ENCODE measurements around the gene P2RX2.

P2RX2 gene

DNA sequence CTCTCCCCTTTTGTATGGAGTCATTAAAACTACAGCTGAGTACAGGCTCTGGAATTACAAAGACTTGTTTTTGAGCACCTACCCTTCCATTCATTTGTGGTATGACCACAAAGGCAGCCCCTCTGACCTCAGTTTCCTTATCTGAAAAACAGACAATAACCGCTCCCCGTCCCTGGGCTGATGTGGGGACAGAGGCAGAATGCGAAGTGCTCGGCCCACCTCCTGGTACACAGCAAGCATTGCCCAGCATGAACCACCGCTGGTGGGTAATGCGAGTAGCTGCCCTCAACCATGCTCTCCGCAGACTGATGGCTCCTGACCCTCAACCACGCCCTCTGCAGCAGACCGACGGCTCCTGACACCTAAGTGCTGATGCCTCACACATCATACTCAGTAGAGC lies 22.4 kb downstream of the P2RX2 start:
- no peak for DNase-seq

DNA sequence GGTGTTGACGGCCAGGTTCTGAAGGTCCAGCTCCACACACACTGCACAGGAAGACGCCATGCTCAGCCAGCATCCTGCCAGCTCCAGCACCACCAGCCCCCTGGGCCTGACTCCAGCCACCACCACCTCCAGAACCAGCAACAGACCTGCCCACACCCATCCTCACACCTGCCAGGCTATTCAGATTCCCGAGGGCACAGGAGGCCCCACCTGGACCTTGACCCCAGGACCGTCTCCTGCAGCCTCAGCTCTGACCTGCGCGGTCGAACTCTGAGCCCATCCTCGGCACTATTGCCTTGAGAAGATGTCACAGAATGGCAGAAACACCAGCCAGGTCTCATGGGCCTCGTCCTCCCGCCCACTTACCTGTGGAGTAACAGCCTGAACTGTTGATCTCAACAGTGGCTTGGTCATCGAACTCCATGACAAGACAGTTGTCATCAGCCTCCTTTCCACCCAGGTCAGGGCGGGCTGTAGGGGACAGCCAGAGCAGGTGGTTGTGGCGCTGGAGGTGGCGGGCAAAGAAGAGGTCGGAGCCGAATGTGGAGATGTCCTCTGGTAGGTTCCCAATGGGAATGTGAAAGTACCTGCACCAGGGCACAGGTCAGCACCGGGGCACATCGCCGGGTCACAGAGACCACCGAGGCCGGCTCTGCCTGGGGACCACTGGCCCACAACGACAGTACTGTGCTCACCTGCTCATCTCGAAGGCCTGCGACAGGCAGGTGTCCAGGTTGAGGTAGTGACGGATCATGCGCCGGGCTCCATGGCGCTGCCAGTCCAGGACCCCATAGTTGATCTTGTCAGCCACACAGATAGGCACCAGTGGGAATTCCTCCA lies 23.5 kb downstream of the P2RX2 start:
- DNase-seq, result no peak

DNA sequence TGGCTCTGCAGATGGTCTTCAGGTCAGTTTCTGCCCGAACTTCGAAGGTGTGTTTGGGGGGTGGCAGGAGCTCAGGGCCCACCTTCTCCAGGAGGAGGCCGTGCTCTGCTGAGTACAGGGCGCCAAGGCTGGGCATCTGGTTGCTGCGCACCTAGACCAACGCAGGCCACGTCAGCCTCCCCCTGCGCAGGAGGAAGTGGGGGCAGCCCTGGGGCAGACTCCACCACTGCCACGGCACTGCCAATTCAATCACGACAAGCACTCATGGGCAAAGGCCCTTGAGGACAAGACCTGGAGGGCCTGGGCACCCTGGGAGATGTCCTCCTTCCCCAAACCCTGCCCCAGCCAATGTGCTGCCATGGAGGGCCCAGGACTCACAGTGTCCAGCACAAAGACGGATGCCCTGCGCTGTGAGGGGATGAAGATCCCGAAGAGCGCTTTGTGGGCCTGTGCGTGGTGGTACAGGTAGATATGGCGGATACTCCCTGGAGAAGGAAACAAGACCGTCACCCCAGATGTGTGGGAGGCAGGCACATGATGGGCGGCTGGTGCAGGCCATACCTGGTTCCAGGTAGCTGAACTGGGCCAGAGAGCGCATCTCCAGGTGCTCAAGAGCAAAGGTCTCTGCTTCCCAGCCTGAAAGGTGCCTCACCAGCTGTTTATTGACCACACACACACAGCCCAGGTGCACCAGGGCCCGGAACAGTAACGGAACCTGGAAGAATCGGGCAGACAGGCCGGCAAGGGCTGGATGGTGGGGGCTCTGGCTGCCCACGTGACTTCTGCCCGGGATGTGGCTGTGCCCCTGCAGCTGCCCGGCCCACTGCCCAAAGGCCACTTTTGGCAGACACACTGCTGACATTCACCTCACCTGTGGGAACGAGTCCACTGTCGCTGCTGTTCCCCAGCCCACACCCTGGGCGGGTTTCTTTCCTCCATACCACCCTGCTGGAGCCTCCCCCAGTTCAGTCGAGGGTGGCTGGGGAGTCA lies 24.6 kb downstream of the P2RX2 start:
- no peak for DNase-seq

DNA sequence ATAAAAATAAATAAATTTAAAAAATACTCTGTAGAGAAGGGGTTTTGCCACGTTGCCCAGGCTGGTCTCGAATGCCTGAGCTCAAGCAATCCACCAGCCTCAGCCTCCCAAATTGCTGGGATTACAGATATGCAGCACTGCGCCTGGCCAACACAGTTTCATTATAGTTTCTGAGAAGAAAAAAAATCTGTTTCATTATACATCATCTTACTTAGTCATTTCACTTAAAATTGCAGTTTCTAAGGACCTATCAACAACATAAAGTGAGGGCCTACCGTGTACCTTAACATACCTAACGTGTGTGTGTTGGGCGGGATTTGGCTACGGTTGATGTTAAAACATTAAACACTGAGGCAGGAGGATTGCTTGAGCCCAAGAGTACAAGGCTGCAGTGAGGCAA lies 28.3 kb downstream of the P2RX2 start:
- DNase-seq, result no peak

DNA sequence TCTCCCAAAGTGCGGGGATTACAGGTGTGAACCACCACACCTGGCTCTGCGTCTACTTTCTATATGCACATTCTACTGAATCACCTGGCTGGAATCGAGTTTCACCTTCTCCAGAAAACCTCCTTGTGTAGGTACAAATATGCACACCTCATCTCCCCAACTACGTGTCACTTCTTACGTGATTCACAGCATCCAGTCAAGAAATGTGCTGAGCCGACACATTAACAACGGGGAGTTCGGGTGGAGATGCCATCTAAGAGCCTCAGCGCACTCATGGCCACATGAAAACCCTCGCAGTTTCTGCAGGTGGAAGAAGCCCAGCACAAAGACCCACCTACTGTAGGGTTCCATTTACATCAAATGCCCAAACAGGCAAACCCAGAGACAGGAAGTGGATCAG lies 29.3 kb downstream of the P2RX2 start:
- no peak for DNase-seq

DNA sequence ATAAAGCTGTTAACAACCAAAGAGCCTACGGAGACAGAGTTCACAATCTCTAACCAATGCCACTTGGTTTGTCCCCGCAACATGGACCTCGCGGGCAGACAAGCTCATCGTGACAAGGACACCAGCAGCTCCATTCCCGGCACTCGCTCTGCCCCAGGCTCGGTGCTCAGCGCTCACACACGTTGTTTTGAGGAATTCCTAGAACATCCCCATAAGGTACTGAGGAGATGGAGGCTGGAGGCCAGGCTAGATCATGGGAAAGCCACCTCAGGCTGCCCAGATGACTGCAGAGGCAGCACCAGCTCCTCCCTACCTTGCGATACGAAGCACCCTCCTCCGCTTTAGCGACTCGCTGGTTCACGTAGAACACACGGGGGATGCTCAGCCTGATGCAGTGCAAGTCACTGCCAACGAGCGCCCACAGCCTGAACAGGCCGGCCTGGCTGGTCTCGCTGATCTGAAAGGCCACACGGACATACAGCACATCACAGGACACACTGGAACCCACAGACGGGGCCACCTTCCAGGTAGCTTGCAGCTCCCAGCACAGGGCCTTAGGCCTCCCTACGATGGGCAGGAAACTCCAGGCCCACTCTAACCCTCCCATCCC lies 30.1 kb downstream of the P2RX2 start:
- DNase-seq, result no peak

DNA sequence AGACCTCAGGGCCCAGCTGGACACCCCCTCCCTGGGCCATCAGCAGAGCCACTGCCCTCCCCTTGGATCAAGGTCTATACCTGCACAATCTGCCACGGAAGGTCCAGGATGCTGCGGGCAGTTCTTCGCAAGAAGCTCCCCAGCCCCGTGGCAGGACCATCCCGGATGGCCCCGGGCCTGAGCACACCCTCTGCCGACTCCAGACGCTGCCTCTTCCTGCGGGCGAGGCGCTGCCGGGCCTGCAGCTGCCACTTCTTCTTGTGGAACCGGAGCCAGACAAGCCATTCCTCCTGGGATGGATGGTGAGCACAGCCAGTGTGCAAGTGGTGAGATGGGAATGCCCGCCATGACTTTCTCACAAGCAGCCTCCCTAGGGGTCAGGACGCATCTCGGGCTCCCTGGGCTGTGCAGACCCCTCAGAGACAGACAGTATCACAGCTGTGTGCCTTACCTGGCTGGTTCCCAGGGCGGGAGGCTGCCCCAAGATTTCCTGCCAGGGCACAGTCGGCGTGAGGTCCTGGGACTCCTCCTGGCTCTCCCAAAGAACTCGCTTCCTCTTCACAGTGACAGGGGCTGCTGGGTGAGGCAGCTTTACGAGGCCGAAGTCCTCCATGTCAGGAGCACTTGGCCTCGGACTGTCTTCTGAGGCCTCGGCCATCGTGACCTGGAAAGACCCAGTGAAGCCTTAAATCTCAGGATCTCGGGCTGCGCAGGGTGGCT lies 30.8 kb downstream of the P2RX2 start:
- DNase-seq, result no peak

DNA sequence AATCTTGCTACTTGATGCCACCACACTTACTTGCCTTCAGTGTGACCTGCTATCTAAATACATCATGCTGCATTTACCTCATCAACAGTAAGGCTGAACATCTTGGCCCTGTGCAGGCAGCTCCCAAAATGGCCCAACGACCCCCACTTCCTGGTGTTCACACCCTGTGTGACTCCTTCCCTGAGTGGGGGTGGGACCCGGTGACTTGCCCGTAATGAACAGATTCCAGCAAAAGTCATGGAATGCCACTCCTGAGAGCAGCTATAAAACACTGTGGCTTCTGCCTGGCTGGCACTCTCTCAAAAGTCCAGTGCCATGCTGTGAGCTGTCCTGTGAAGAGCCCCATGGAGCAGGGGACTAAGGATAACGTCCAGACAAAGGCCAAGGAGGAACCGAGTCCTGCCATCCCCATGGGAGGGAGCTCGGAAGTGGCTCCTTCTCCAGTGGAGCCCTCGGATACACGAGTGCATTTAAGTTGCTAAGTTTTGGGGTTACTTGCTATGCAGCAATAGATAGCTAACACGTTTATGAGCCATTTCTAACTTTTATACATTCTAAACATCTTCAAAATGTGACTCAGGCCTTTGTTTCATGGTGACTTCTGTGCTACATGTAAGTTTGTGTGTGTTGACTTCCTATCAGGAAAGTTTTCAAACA lies 33.0 kb downstream of the P2RX2 start:
- peak in 1 of 2 experiments; percentile 99 for DNase-seq

DNA sequence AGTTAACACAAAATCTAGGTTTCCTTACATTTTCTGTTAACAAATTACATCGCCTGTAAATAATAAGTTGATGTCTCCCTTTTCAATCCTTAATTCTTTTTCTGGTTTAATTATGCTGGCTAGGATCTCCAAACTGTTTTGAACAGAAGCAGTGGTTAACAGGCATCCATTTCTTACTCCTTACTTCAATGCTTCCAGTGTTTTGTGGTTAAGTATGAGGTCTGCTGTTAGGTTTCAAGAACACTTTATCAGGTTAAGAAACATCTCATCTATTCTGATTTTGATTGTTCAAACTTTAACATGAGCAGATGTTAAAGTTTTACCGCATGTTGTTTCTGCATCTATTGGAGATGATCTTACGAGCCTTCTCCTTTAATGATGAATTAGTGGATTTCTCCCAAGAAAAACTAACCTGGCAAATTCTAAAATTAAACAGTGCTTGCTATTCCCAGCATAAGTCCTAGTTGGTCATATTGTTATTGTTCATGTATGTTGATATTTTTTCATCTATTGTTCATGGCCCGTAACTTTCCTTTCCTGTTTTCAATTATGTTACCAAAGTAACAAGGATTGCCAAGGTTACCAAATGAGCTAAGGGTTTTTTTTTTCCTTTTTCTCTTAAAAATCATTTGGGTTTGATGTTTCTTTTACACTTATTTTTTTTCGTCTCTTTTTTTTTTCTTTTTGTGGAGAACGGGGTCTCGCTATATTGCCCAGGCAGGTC lies 35.2 kb downstream of the P2RX2 start:
- no peak for DNase-seq

DNA sequence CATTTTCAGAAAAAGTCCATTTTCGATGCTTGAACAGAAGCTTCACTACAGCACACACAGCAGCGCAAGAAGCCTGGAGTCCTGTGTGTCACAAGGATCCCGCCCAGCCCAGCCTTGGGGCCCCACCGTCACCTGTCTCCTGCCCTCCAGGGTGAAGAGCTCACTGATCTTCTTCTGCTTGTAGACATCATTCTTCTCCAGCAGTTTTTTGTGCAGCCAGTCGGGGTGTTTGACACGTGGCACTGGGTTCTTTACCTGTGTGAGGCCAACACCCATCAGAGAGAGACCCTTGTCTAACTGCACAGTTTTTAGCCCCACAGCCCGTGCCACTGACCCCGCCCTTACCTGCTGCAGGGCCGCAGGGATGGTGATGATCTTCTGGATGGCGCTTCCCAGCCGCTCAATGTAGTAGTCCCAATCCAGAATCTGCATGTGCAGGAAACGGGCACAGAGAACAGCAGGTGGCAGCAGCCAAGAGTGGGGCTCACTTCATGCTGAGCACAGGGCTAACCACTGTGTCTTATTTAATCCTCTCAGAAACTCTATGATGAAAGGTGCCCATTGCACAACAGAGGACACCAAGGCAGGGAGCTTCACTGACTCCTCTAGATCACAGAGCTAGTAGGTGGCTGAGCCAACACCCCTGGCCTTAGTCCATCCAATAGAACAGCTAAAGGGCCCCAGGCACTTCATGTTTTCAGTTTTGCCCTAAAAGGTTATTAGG lies 38.6 kb downstream of the P2RX2 start:
- no peak for DNase-seq

DNA sequence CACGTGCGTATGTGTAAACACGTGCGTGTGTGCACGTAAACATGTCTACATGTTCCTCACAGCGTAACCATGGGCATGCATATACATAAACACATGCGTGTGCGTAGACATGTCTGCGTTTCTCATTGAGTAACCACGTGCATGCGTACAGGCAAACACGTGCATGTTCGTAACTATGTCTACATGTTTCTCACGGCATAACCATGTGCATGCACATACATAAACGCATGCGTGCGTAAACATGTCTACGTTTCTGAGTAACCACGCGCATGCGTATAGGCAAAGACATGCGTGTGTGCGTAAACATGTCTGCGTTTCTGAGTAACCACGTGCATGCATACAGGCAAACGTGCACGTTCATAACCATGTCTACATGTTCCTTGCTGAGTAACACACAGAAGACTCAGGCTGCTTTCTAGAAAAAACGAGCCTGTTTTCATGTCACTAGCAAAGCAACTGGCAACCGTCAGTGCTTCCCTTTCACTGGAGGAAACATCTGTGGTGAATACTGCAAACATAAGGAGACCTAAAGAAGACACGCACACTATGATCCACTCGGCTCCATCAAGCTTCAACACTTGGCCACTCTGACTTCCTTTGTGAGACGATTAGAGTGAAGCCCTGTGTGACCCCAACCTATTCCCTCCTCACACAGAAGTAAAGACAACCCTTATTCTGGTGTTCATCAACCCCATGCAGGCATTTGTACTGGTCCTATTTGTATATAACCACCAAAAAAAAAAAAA lies 39.7 kb downstream of the P2RX2 start:
- no peak for DNase-seq

DNA sequence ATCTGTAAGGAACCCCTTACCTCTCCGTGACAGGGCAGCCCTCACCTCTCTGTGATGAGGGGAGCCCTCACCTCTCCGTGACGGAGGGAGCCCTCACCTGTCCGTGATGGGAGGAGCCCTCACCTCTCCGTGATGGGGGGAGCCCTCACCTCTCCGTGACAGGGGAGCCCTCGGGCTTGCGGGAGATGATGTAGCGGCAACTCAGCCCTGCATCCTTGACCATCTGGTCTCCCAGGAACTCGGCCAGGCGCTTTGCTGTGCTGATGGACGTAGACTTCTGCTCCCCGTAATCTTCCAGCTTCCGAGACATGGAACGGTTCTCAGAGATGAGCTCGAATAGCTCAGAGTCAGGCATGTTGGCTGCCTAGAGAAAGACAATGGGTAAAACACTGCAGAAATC lies 40.6 kb downstream of the P2RX2 start:
- no peak for DNase-seq

DNA sequence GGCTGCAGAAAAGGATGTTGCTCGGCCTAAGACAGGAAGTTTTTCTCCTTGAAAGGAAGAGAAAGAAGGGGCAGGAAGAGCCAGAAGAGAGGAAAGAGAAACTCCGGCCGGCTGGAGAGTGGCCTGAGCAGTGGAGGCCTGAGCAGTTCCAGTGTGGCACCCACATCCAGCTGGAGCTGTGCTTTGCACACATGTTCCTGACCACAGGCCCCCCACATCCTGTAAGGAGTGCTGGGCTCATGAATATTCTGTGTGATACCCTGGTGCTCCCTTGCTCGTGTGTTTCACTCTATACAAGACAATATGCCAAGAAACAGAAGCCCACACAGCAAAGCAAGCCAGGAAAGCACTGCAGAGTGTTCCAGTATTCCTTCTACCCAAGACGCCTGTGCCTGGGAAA lies 41.5 kb downstream of the P2RX2 start:
- DNase-seq, result no peak

DNA sequence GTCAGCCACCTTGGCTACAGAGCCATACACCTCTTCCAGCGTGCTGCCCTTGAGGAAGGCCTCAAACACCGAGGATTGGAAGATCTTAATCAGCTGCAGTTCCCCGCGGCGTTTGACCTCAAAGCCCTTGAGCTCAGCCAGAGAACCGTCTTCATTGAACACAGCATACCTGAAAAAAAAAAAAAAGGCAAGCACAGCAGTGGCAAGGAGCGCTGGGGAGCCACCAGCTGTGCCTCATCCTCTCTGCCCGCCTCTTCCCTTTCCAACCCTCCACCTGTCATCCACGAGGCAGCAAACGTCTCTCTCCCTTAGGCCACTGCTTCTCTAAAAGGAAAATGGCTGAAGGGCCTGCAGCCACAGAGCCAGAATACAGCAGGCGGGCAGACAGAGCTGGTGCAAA lies 42.4 kb downstream of the P2RX2 start:
- no peak for DNase-seq

DNA sequence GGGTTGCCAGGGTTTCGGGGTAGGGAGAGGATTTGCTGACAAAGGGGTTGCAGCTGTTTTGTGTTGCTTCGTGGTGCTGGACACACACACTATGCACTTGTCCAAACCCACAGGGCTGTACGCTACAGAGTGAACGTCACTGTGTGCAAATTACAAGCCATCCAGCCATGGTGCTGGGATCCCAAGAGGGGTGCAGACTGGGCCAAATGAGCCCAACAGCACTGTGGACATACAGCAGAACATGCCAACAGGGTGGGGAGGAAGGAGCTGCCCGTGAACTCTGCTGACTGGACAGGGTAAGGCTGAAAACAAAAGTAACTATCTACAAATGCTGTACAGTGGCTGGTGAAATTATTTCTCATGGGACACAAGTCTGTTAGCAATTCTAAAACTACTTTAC lies 43.4 kb downstream of the P2RX2 start:
- no peak for DNase-seq

DNA sequence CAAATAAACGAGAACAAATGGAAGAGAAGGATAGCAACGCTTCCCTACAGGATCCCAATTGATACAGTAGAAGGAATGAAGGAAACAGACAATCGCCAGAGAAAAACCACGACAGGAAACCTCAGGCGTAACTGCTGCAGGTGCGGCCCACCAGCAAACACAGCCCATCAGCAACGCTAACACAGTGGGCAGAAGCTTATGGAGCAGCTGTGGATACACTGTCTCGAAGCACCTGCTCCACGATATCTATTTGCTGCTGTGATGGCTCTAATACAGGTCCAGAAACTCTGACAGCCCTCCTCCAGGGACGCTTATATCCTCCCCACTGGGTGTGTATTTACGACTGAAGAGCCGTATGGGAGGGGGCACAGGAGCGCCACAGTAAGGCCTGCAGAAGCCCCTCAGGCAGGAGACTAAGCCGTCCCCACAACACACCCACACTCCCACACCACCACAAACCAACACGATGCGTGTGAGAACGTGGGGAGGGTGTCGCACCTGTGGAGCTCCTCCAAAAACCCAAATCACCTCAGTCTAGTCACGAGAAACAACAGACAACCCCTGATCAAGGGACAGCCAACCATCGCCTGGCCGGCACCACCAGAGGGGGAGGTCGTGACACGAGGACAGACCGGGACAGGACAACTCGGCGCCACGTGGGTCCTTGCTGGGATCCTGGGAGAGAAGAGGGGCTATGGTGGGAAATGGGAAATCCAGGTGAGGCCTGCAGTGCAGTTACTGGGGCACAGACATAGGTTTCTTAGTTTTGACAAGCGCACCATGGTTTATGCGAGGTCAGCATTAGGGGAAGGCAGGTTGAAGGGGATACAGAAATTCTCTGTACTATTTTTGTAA lies 44.6 kb downstream of the P2RX2 start:
- no peak for DNase-seq

DNA sequence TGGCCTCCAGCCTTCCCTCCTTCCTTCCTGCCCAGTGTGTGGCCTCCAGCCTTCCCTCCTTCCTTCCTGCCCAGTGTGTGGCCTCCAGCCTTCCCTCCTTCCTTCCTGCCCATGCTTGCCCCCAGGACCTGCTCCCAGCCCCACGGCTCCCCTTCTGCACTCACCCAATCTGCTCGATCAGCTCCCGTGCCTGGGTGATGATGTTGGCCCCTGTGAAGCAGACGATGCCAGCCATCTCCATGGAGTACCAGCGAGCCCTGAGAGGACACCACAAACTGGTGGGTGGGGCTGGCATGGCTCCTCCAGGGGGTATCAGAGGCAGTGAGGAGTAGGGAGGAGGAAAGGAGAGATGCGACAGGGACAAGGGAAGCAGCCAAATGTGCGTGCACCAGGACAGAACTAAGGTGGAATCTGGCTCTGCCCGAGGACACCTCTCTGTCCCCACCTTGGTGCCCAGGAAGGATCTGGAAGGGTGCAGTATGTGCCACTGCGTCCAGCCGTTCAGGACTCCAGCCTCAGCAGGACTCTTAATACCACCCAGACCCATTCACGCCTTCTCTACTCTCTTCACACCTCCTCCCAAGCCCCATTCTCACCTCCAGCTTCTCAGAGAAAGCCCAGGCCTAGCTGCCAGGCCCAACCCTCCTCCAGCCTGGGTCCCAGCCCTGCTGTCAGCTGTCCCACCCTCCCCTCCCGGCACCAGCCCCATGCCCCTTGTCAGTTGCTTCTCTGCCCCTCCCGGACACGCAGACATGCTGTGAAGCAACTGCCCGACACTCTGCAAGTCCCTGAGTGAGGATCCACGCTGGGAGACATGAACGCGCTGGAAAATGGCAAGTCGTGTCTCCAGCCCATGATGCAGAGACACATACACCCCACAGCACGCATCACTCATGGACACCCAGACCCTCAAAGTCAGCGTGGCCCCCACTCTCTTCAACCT lies 45.9 kb downstream of the P2RX2 start:
- no peak for DNase-seq

DNA sequence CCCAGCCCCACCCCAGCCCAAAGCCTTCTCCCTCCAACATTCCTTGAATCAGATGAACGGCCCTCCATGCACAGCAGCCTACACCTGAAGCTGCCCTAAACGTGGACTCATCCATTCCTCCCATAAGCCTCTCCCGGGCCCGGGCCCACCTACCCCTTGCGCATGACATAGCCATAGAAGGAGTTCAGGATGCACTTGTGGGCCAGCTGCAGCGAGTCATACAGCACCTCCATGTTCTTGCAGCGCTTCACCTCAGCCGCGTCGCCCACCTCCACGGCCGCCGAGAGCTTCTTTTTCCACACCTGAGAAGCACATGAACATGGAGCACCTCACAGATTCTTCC lies 46.5 kb downstream of the P2RX2 start:
- DNase-seq, result no peak

Data from SW 1271 (cell line).